Measurements from ENCODE around the gene ATP5PO.

Gene ATP5PO

GRCh38 chr21:33908760-33909159 lies 6.8 kb downstream of the ATP5PO start:
- ATAC-seq: no peak
- TF ChIP-seq, protein P1, sequence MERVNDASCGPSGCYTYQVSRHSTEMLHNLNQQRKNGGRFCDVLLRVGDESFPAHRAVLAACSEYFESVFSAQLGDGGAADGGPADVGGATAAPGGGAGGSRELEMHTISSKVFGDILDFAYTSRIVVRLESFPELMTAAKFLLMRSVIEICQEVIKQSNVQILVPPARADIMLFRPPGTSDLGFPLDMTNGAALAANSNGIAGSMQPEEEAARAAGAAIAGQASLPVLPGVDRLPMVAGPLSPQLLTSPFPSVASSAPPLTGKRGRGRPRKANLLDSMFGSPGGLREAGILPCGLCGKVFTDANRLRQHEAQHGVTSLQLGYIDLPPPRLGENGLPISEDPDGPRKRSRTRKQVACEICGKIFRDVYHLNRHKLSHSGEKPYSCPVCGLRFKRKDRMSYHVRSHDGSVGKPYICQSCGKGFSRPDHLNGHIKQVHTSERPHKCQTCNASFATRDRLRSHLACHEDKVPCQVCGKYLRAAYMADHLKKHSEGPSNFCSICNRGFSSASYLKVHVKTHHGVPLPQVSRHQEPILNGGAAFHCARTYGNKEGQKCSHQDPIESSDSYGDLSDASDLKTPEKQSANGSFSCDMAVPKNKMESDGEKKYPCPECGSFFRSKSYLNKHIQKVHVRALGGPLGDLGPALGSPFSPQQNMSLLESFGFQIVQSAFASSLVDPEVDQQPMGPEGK (CRISPR knock-in tag; IDR thresholded peaks at IDR 0.05; ENCODE audit: borderline replicate concordance): no peak
- TF ChIP-seq CSRNP3 (CRISPR knock-in tag; IDR thresholded peaks at IDR 0.05) (no peak), ESRRG (CRISPR knock-in tag; IDR thresholded peaks at IDR 0.05) (no peak), TOX (CRISPR knock-in tag; IDR thresholded peaks at IDR 0.05; ENCODE audit: borderline replicate concordance) (no peak), TSHZ2 (CRISPR knock-in tag; IDR thresholded peaks at IDR 0.05) (no peak), ZNF565 (CRISPR knock-in tag; conservative IDR thresholded peaks at IDR 0.05; ENCODE audit: low read depth) (no peak), BACH2 (CRISPR knock-in tag; IDR thresholded peaks at IDR 0.05; ENCODE audit: borderline replicate concordance) (no peak), SNAI2 (CRISPR knock-in tag; IDR thresholded peaks at IDR 0.05) (no peak), POU6F1 (CRISPR knock-in tag; IDR thresholded peaks at IDR 0.05; ENCODE audit: borderline replicate concordance, low read depth) (no peak), ISL1 (CRISPR knock-in tag; IDR thresholded peaks at IDR 0.05) (no peak), PPARA (CRISPR knock-in tag; IDR thresholded peaks at IDR 0.05; ENCODE audit: borderline replicate concordance) (no peak), TCF4 (CRISPR knock-in tag; IDR thresholded peaks at IDR 0.05; ENCODE audit: borderline replicate concordance) (no peak)

DNA sequence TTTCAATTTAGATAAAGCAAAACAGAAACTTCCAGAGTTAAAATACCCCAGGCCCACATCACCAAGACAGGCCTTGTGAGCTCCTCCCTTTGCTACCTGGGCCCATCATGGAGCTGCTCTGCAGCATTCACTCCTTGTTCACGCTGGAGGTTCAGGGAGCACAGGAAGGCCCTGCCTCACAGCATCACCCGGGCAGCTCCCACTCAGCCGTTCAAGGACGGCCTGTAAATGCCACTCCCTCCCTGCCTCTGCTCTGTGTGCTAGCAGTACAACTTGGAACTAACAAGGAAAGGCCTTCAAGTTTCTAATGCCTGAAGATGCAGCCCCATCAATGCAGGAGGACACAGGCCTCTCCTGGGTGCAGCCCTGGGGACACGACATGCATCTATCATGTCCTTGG lies 11.6 kb downstream of the ATP5PO start:
- no peak for ATAC-seq
- TF ChIP-seq ISL1 (CRISPR knock-in tag; IDR thresholded peaks at IDR 0.05): no peak
- TF ChIP-seq CSDC2 (CRISPR knock-in tag; IDR thresholded peaks at IDR 0.05): no peak
- TF ChIP-seq ZC3H10 (CRISPR knock-in tag; IDR thresholded peaks at IDR 0.05): no peak
- no peak for TF ChIP-seq ESRRG (CRISPR knock-in tag; IDR thresholded peaks at IDR 0.05)
- no peak for TF ChIP-seq TOX (CRISPR knock-in tag; IDR thresholded peaks at IDR 0.05; ENCODE audit: borderline replicate concordance)
- no peak for TF ChIP-seq ZNF70 (CRISPR knock-in tag; IDR thresholded peaks at IDR 0.05)
- no peak for TF ChIP-seq TCF4 (CRISPR knock-in tag; IDR thresholded peaks at IDR 0.05; ENCODE audit: borderline replicate concordance)
- no peak for TF ChIP-seq TSHZ2 (CRISPR knock-in tag; IDR thresholded peaks at IDR 0.05)
- TF ChIP-seq ZNF8 (CRISPR knock-in tag; IDR thresholded peaks at IDR 0.05): no peak
- no peak for TF ChIP-seq POU6F1 (CRISPR knock-in tag; IDR thresholded peaks at IDR 0.05; ENCODE audit: borderline replicate concordance, low read depth)
- TF ChIP-seq, protein P2, sequence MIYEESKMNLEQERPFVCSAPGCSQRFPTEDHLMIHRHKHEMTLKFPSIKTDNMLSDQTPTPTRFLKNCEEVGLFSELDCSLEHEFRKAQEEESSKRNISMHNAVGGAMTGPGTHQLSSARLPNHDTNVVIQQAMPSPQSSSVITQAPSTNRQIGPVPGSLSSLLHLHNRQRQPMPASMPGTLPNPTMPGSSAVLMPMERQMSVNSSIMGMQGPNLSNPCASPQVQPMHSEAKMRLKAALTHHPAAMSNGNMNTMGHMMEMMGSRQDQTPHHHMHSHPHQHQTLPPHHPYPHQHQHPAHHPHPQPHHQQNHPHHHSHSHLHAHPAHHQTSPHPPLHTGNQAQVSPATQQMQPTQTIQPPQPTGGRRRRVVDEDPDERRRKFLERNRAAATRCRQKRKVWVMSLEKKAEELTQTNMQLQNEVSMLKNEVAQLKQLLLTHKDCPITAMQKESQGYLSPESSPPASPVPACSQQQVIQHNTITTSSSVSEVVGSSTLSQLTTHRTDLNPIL (CRISPR knock-in tag; IDR thresholded peaks at IDR 0.05; ENCODE audit: low read depth): no peak
- no peak for TF ChIP-seq ARNTL (CRISPR knock-in tag; IDR thresholded peaks at IDR 0.05; ENCODE audit: borderline replicate concordance, low read depth)
- TF ChIP-seq OSR1 (CRISPR knock-in tag; IDR thresholded peaks at IDR 0.05): no peak
- no peak for TF ChIP-seq ZFP30 (CRISPR knock-in tag; IDR thresholded peaks at IDR 0.05)
- TF ChIP-seq ZFP3 (CRISPR knock-in tag; IDR thresholded peaks at IDR 0.05): no peak

Data from SK-N-SH treated with all-trans-retinoic acid at 6 μM for 48 hours (cell line).